ENCODE results near the gene SEC24C. TPM values are rescaled to one million over a fixed set of nuclear protein-coding genes. Genes with fewer than 3 reads are reported as not detected.

SEC24C gene
- total and polyA plus RNA-seq, 2 of the 4 experiments (the other 2 are of a cell fraction), result 74.2 to 88.9 TPM

Small RNA genes lying within 50 kb of the gene (microRNA-seq; reads per million reads assigned to microRNA genes)
- gene AC022400.4 (ENCODE audit: insufficient read depth, insufficient read length) (not detected), gene AC022400.9 (ENCODE audit: insufficient read depth, insufficient read length) (not detected), gene RNA5SP320 (ENCODE audit: insufficient read depth, insufficient read length) (not detected), gene ZSWIM8-AS1 (ENCODE audit: insufficient read depth, insufficient read length) (not detected)

Small RNA genes lying within 50 kb of the gene (small RNA-seq; reads per million reads assigned to genes)
- gene AC022400.4 (0 reads per million in 5 experiments), gene AC022400.9 (0 reads per million in 5 experiments), gene RNA5SP320 (0 reads per million in 5 experiments), gene ZSWIM8-AS1 (0 reads per million in 5 experiments)

Other genes starting within 250 kb of the SEC24C start
- gene PPP3CB, start 248.3 kb upstream of the SEC24C start, total RNA-seq (2012; rRNA removed), result 22.9 and 40.0 TPM in 2 replicates
- gene PPP3CB, start 248.3 kb upstream of the SEC24C start, polyA plus RNA-seq (2012; rRNA removed), result 26.4 and 36.4 TPM in 2 replicates
- 7.9 and 8.9 TPM in 2 replicates for gene USP54, start 153.0 kb upstream of the SEC24C start, total RNA-seq (2012; rRNA removed)
- gene USP54, start 153.0 kb upstream of the SEC24C start, polyA plus RNA-seq (2012; rRNA removed), result 4.0 and 4.5 TPM in 2 replicates
- gene MYOZ1, start 102.9 kb upstream of the SEC24C start, total RNA-seq (2012; rRNA removed), result under 0.01 and 0.18 TPM in 2 replicates
- gene MYOZ1, start 102.9 kb upstream of the SEC24C start, polyA plus RNA-seq (2012; rRNA removed), result 0.27 and 0.29 TPM in 2 replicates
- gene SYNPO2L, start 88.3 kb upstream of the SEC24C start, total RNA-seq (2012; rRNA removed), result under 0.01 and 0.18 TPM in 2 replicates
- gene SYNPO2L, start 88.3 kb upstream of the SEC24C start, polyA plus RNA-seq (2012; rRNA removed), result 0.62 and 0.75 TPM in 2 replicates
- 1.4 and 1.8 TPM in 2 replicates for gene AGAP5, start 46.3 kb upstream of the SEC24C start, total RNA-seq (2012; rRNA removed)
- 4.1 TPM in 2 replicates for gene AGAP5, start 46.3 kb upstream of the SEC24C start, polyA plus RNA-seq (2012; rRNA removed)
- 11.5 and 13.9 TPM in 2 replicates for gene CHCHD1, start 37.7 kb downstream of the SEC24C start, total RNA-seq (2012; rRNA removed)
- 21.0 and 24.9 TPM in 2 replicates for gene CHCHD1, start 37.7 kb downstream of the SEC24C start, polyA plus RNA-seq (2012; rRNA removed)
- 16.8 and 16.9 TPM in 2 replicates for gene ZSWIM8, start 41.2 kb downstream of the SEC24C start, total RNA-seq (2012; rRNA removed)
- gene ZSWIM8, start 41.2 kb downstream of the SEC24C start, polyA plus RNA-seq (2012; rRNA removed), result 103 and 119 TPM in 2 replicates
- 5.6 TPM in 2 replicates for gene NDST2, start 67.2 kb downstream of the SEC24C start, total RNA-seq (2012; rRNA removed)
- gene NDST2, start 67.2 kb downstream of the SEC24C start, polyA plus RNA-seq (2012; rRNA removed), result 14.6 and 16.5 TPM in 2 replicates
- 18.9 and 20.4 TPM in 2 replicates for gene CAMK2G, start 130.2 kb downstream of the SEC24C start, total RNA-seq (2012; rRNA removed)
- gene CAMK2G, start 130.2 kb downstream of the SEC24C start, polyA plus RNA-seq (2012; rRNA removed), result 24.0 and 25.4 TPM in 2 replicates
- gene PLAU, start 166.8 kb downstream of the SEC24C start, total RNA-seq (2012; rRNA removed), result 115 and 123 TPM in 2 replicates
- 230 and 283 TPM in 2 replicates for gene PLAU, start 166.8 kb downstream of the SEC24C start, polyA plus RNA-seq (2012; rRNA removed)

All from IMR-90 (cell line).